Transverse colon (tissue), 4 donors: ENCODE measurements around the gene THADA. TPM values are rescaled to one million over a fixed set of nuclear protein-coding genes. Genes with fewer than 3 reads are reported as not detected.

Experiments
- DNase-seq: peaks from one replicate; pipeline ENCODE4 v3.0.0-alpha.2; 2019
- H3K27ac ChIP-seq, 4 donors: fragments of 200-600 bp; sonication (generic); 2 replicates each; pipeline ENCODE4 v1.5.1; 2016 to 2018; ENCODE audit warnings: inconsistent platforms in 4 of 4
- H3K27me3 ChIP-seq: fragments of 200-600 bp; sonication (generic); 2 replicates; pipeline ENCODE4 v1.5.1; 2017; ENCODE audit warnings: inconsistent platforms
- H3K36me3 ChIP-seq, 4 donors: fragments of 200-600 bp; sonication (generic); 2 replicates each; pipeline ENCODE4 v1.5.1; 2017 to 2019; ENCODE audit warnings: inconsistent platforms in 4 of 4
- H3K4me1 ChIP-seq, 4 donors: fragments of 200-600 bp; sonication (generic); 2 replicates each; pipeline ENCODE4 v1.5.1; 2017 to 2020; ENCODE audit warnings: inconsistent platforms in 4 of 4
- H3K4me3 ChIP-seq, 4 donors: fragments of 200-600 bp; sonication (generic); 1 replicate in 1 of 4; 2 replicates in 3 of 4; pipeline versions ENCODE4 v1.5.1 to v1.6.1; 2017 to 2019; ENCODE audit warnings: inconsistent platforms in 4 of 4
- H3K9me3 ChIP-seq, 2 donors: fragments of 200-600 bp; sonication (generic); 2 replicates each; pipeline ENCODE4 v1.5.1; 2017 to 2019; ENCODE audit warnings: inconsistent platforms in 2 of 2
- EP300 ChIP-seq: sonication (generic); formaldehyde crosslinking; IDR thresholded peaks from one replicate; pipeline ENCODE4 v1.6.1; 2017; ENCODE audit warnings: antibody characterized with exemption, low read depth
- POLR2A ChIP-seq: fragments of 450-650 bp; IDR thresholded peaks from one replicate; pipeline ENCODE4 v1.6.1; 2016; ENCODE audit warnings: antibody characterized with exemption, mild to moderate bottlenecking, moderate library complexity
- POLR2AphosphoS5 ChIP-seq, 3 donors: sonication (generic); formaldehyde crosslinking; IDR thresholded peaks; one replicate each; pipeline ENCODE4 v1.6.1; 2016; ENCODE audit warnings: antibody characterized with exemption in 3 of 3
- WGBS, 2 donors: methylation state at CpG; one replicate each; pipeline ENCODE4 v1.1.5; 2018; ENCODE audit warnings: low coverage in 1 of 2; 5-methylcytosine and 5-hydroxymethylcytosine counted together
- in situ Hi-C, 4 donors: fragments of 200-750 bp; cut with MboI; loops; one replicate each; pipeline versions ENCODE4 v1.15.0 to v1.15.1; 2017; ENCODE audit warnings: low sequenced_read_pairs in 3 of 4, low pct_ligation_motif_present in 1 of 4, low pct_unique_long_range_greater_than_20kb in 1 of 4
- intact Hi-C: fragments of 100-400 bp; cut with DNase I; formaldehyde crosslinking; loops from one replicate; pipeline ENCODE4 v1.15.1; 2023; ENCODE audit warnings: low total_unique reads
- total RNA-seq, 4 donors: library from RNA; depleted of rRNA; stranded (reverse); fragments of >200 nt; gene quantifications; one replicate each; pipeline ENCODE4 v1.1.0, GENCODE V29; 2016
- TF ChIP-seq, protein P1 (sequence below), 5 experiments: fragments of 200-600 bp in 3 of 5; fragments of 450-650 bp in 2 of 5; sonication (generic) in 3 of 5; IDR thresholded peaks; 1 replicate in 2 of 5; 2 replicates in 3 of 5; pipeline ENCODE4 v1.5.1; 2016 to 2017; ENCODE audit warnings: antibody characterized with exemption in 5 of 5, inconsistent platforms in 3 of 5, mild to moderate bottlenecking in 2 of 5, moderate library complexity in 1 of 5

The THADA gene
- total RNA-seq, 4 donors from 2014 or later: 21.7 to 78.6 (median 28.1) TPM

DNA sequence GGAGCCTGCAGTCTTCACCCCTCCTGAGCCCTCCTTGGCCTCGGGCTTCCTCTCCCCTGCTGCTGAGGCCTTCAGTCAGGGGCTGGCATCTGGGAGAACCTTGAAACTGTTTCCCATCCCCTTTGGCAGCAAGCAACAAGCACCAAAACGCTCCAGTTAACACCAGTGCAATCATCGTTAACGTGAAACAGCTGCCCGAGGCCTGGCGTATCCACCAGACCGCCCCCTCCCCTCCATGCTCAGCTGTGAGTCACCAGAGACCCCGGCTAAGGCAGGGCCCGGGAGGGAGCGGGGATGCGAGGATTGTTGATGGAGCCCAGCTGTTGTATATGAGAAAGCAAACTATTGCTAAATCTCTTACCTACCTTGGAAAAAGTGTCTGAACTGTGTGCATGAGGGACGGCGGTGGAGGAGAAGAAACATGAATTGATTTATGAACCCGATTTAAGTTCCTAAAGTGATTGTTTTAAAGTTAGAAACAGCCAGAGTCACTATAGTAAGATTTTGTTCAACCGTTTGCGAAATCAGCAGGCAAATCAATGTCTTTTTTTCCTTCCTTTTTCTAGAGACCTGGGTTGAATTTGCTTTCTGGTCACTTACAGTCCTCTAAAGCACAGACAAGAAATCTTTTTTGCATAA lies 374.6 kb downstream of the THADA start:
- peaks cover 17 to 54% (median 47%) of the 10 kb centered on the region in 4 donors for H3K4me1 ChIP-seq
- TF ChIP-seq POLR2AphosphoS5 (IDR thresholded peaks at IDR 0.05) (peak; percentile 56 to 91 (median 85)), POLR2A (peak; percentile 41), EP300 (no peak)
- in situ Hi-C loops: loop anchor here in 1 of 4 donors (10.0 kb wide), 1 partner anchor 196 kb away; no protein-coding TSS in a partner anchor
- H3K9me3 ChIP-seq: no peaks in the 10 kb centered on the region
- intact Hi-C loops: loop anchor here (5.0 to 10.0 kb wide), 4 partner anchors 124 to 396 kb away; no protein-coding TSS in a partner anchor
- WGBS, 2 donors: 2% methylated on average over 9 to 12 of the region's 16 CpGs
- H3K27ac ChIP-seq: peak overlapping the region; percentile 96 to 100 (median 99)
- peak; percentile 78 for DNase-seq
- H3K36me3 ChIP-seq: peaks cover 0 to 26% (median 15%) of the 10 kb centered on the region in 4 donors
- peak overlapping the region in 3 of 4 donors; percentile 85 to 91 (median 90) for H3K4me3 ChIP-seq
- no peaks in the 10 kb centered on the region for H3K27me3 ChIP-seq

DNA sequence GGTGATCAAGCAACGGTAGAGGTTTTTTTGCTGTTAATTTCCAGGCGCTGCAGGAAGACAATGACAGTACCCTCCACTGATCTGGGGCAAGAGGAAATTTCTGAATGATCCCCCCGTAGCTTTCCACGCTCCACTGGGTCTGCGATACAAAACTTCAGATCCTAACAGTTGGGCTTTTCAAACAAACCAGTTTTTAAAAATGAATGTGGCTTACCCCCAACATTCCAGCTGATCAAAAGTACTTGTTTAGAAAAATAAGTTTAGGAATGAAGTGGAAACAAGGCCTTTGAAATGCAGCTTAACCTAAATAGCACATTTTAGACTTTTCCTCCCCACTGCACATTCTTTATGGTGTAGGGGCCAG lies 375.1 kb downstream of the THADA start:
- peak overlapping the region; percentile 96 to 100 (median 99) for H3K27ac ChIP-seq
- H3K36me3 ChIP-seq: peaks cover 0 to 26% (median 15%) of the 10 kb centered on the region in 4 donors
- 6 to 7% methylated on average over 5 of the region's 5 CpGs for WGBS, 2 donors
- TF ChIP-seq POLR2A (no peak), POLR2AphosphoS5 (IDR thresholded peaks at IDR 0.05) (no peak), EP300 (no peak)
- TF ChIP-seq, protein P1, sequence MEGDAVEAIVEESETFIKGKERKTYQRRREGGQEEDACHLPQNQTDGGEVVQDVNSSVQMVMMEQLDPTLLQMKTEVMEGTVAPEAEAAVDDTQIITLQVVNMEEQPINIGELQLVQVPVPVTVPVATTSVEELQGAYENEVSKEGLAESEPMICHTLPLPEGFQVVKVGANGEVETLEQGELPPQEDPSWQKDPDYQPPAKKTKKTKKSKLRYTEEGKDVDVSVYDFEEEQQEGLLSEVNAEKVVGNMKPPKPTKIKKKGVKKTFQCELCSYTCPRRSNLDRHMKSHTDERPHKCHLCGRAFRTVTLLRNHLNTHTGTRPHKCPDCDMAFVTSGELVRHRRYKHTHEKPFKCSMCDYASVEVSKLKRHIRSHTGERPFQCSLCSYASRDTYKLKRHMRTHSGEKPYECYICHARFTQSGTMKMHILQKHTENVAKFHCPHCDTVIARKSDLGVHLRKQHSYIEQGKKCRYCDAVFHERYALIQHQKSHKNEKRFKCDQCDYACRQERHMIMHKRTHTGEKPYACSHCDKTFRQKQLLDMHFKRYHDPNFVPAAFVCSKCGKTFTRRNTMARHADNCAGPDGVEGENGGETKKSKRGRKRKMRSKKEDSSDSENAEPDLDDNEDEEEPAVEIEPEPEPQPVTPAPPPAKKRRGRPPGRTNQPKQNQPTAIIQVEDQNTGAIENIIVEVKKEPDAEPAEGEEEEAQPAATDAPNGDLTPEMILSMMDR (IDR thresholded peaks at IDR 0.05): no peak
- no peaks in the 10 kb centered on the region for H3K27me3 ChIP-seq
- H3K4me3 ChIP-seq: peak overlapping the region in 3 of 4 donors; percentile 85 to 91 (median 90)
- H3K9me3 ChIP-seq: no peaks in the 10 kb centered on the region
- peaks cover 17 to 54% (median 47%) of the 10 kb centered on the region in 4 donors for H3K4me1 ChIP-seq
- intact Hi-C loops (loop anchor here (5.0 to 10.0 kb wide), 4 partner anchors 124 to 396 kb away; no protein-coding TSS in a partner anchor), in situ Hi-C loops (loop anchor here in 1 of 4 donors (10.0 kb wide), 1 partner anchor 196 kb away; no protein-coding TSS in a partner anchor)
- DNase-seq: no peak

DNA sequence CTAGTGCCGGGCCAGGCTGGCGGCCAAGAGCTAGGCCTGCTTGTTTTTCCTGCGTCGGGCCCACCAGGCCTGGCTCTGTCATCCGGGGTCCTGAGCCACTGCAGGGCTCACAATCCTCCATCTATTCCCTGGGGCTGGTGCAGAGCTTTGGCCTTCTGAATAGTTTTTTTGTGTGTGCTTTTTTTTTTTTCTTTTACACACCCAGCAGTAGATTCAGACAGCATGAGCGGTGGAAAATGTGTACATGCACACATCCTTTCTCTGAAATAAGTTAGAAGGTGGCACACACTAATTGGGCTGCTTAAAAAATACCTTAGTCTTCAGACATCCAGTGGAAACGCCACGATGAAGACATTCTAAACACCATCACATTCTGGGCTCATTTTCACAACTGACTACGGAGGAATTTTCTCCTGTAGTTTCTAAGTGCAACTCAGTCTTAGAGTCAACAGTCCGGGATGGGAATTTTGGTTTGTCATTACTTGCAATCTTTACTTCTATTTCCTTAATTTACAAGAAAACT lies 375.5 kb downstream of the THADA start:
- intact Hi-C loops: loop anchor here (5.0 to 10.0 kb wide), 4 partner anchors 125 to 395 kb away; no protein-coding TSS in a partner anchor
- H3K4me3 ChIP-seq: peak overlapping the region in 3 of 4 donors; percentile 85 to 91 (median 90)
- WGBS, 2 donors: 0 to 3% methylated on average over 5 to 10 of the region's 10 CpGs

DNA sequence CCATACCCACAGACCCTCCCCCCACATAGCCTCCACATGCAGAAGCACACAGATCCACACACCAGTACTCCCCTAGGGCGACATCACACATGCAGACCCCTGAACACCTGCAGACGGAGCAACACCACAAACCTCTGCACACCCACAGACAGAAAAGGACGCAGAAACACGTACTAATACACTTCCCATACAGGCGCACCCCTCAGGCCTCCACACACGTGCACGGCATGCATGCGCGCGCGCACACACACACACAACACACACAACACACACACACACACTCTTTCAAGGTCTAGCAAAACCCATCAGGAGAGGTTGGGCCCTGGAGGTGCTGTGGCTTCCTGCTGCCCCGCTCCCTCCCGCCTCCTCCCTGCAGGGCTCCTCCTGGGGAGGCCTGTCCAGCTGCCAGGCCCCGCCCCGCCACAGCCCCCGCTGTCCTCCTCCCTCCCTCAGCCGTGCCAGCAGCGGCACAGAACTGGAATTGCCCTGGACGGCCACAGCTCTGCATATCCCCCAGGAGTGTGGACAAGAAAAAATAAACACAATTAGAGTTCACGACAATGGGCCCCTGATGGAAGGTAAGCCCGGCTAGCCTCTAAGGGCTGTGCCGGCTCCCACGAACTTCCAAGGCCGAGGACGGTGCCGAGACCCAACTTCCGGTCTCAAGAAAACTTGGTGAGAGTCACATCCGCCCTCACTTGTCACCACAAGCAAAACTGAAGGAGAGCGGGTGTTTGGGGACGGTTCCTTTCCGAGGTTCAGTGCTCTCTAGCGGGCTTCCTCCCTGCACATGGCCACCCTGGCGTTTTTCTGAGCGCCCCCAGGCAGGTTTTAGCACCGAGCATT lies 376.2 kb downstream of the THADA start:
- intact Hi-C loops (loop anchor here (5.0 to 10.0 kb wide), 4 partner anchors 125 to 395 kb away; no protein-coding TSS in a partner anchor), in situ Hi-C loops (loop anchor here in 2 of 4 donors (5.0 to 10.0 kb wide), 3 partner anchors 52 to 195 kb away; no protein-coding TSS in a partner anchor)
- Histone ChIP-seq H3K36me3 (peaks cover 0 to 19% (median 8%) of the 10 kb centered on the region in 4 donors), H3K27ac (peak overlapping the region; percentile 96 to 100 (median 99)), H3K4me1 (peaks cover 17 to 54% (median 47%) of the 10 kb centered on the region in 4 donors), H3K27me3 (no peaks in the 10 kb centered on the region), H3K9me3 (no peaks in the 10 kb centered on the region), H3K4me3 (peak overlapping the region in 3 of 4 donors; percentile 85 to 91 (median 90))
- TF ChIP-seq EP300: peak; percentile 33
- TF ChIP-seq POLR2AphosphoS5 (IDR thresholded peaks at IDR 0.05): peak; percentile 56 to 93 (median 90)
- TF ChIP-seq POLR2A: peak; percentile 90
- TF ChIP-seq, protein P1 (IDR thresholded peaks at IDR 0.05): no peak
- WGBS, 2 donors: 0 to 2% methylated on average over 1 to 35 of the region's 35 CpGs
- DNase-seq: peak; percentile 95

More for the DNA sequence above, 375.5 kb downstream of the THADA start:
- in situ Hi-C loops: loop anchor here in 1 of 4 donors (10.0 kb wide), 1 partner anchor 195 kb away; no protein-coding TSS in a partner anchor
- Histone ChIP-seq H3K36me3 (peaks cover 0 to 26% (median 14%) of the 10 kb centered on the region in 4 donors), H3K27ac (peak overlapping the region; percentile 96 to 100 (median 99)), H3K4me1 (peaks cover 17 to 54% (median 47%) of the 10 kb centered on the region in 4 donors), H3K9me3 (no peaks in the 10 kb centered on the region), H3K27me3 (no peaks in the 10 kb centered on the region)
- no peak for DNase-seq
- peak in 1 of 3 donors; percentile 9 for TF ChIP-seq POLR2AphosphoS5 (IDR thresholded peaks at IDR 0.05)
- TF ChIP-seq, protein P1 (IDR thresholded peaks at IDR 0.05): no peak
- no peak for TF ChIP-seq EP300
- peak; percentile 47 for TF ChIP-seq POLR2A
